ENCODE measurements around the gene FCHSD2.

The FCHSD2 gene

DNA sequence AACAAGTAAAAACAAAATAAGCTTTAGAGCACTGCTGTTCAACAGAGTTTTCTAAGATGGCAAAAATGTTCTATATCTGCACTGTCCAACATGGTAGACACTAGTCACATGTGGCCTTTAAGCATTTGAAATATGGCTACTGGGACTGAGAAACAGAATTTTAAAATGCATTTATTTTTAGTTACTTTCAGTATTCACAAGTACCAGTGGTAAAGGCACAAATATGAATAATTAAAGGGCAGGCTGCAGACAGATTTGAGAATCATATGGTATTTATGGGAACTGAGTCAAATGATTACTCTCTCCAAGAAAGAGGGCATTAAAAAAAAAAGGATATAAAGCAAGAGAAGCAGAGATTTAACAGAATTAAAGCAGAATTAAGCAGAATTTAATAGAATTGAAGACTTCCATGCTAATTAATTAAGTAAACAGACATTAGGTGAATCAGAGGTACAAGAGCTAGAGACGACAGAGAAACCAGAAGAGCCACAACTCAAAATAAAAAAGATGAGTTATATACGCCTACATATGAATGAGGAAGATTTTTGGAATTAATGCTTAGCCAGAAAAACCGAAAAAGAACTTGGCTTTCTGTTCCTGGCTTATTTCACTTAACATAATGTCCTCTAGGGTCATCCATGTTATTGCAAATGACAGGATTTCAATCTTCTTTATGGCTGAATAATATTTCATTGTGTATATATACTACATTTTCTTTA is 167.5 kb downstream of the FCHSD2 start:
- no peak overlapping the region for H3K4me3 ChIP-seq (ENCODE audit: insufficient read length, low read depth)
- no peaks in the 10 kb centered on the region for H3K36me3 ChIP-seq (ENCODE audit: insufficient read depth, insufficient read length, low read length)
- H3K9me3 ChIP-seq (ENCODE audit: insufficient read depth, low read length): no peaks in the 10 kb centered on the region
- DNase-seq (ENCODE audit: low read depth, low spot score): no peak
- no peak for TF ChIP-seq ZNF274 (IDR thresholded peaks at IDR 0.05; ENCODE audit: low read depth, low read length)
- no peak for TF ChIP-seq YY1 (IDR thresholded peaks at IDR 0.05; ENCODE audit: insufficient read depth, insufficient read length)
- no peak for TF ChIP-seq SUZ12 (IDR thresholded peaks at IDR 0.05; ENCODE audit: extremely low read depth, insufficient read depth, insufficient read length)
- H3K4me1 ChIP-seq (ENCODE audit: insufficient read depth, insufficient read length): no peaks in the 10 kb centered on the region
- H3K27me3 ChIP-seq (ENCODE audit: insufficient read depth, insufficient read length): no peaks in the 10 kb centered on the region
- H3K9ac ChIP-seq (ENCODE audit: insufficient read length, low read depth): no peak overlapping the region

- H3K27me3 ChIP-seq (ENCODE audit: insufficient read depth, insufficient read length): no peaks in the 10 kb centered on the region
- H3K4me3 ChIP-seq (ENCODE audit: insufficient read length, low read depth): no peak overlapping the region
- DNase-seq (ENCODE audit: low read depth, low spot score): no peak
- TF ChIP-seq ZNF274 (IDR thresholded peaks at IDR 0.05; ENCODE audit: low read depth, low read length) (no peak), SUZ12 (IDR thresholded peaks at IDR 0.05; ENCODE audit: extremely low read depth, insufficient read depth, insufficient read length) (no peak), YY1 (IDR thresholded peaks at IDR 0.05; ENCODE audit: insufficient read depth, insufficient read length) (no peak)
- H3K9ac ChIP-seq (ENCODE audit: insufficient read length, low read depth): no peak overlapping the region
- H3K36me3 ChIP-seq (ENCODE audit: insufficient read depth, insufficient read length, low read length): no peaks in the 10 kb centered on the region
- H3K4me1 ChIP-seq (ENCODE audit: insufficient read depth, insufficient read length): no peaks in the 10 kb centered on the region
- H3K9me3 ChIP-seq (ENCODE audit: insufficient read depth, low read length): no peaks in the 10 kb centered on the region
These were observed 169.5 kb downstream of the FCHSD2 start for GRCh38 chr11:72972496-72973128.

DNA sequence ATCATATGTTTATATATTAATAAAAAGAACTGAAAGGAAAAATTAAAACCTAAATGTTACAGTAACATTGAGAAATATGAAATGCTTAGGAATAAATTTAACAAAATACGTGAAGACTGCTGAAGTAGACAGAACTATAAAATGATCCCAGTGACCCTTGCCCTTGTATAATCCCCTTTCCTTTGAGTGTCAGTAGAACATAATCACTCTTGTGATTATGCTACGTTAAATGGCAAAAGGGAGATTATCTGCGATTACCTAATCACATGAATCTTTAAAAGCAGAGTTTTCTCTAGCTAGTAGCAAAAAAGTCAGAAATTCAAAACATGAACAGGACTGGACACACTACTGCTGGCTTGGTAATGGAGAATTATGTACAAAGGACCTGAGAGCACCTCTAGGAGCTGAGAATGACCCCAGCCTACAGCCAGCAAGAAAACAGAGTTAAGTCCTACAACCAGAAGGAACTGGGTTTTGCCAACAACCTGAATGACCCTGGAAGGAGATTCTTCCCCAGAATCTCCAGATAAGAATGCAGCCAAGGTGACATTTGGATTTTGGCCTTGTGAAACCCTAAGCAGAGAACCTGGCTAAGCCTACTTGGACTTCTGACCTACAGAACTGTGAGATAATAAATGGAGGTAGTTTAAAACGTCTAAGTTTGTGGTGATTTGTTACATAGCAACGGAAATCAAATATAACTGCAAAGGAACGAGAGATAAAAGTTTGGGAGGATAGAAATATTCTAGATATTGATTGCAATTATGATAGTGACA is 170.7 kb downstream of the FCHSD2 start:
- Histone ChIP-seq H3K36me3 (ENCODE audit: insufficient read depth, insufficient read length, low read length) (no peaks in the 10 kb centered on the region), H3K27me3 (ENCODE audit: insufficient read depth, insufficient read length) (no peaks in the 10 kb centered on the region), H3K4me1 (ENCODE audit: insufficient read depth, insufficient read length) (no peaks in the 10 kb centered on the region), H3K9me3 (ENCODE audit: insufficient read depth, low read length) (no peaks in the 10 kb centered on the region), H3K4me3 (ENCODE audit: insufficient read length, low read depth) (no peak overlapping the region), H3K9ac (ENCODE audit: insufficient read length, low read depth) (no peak overlapping the region)
- DNase-seq (ENCODE audit: low read depth, low spot score): no peak
- TF ChIP-seq YY1 (IDR thresholded peaks at IDR 0.05; ENCODE audit: insufficient read depth, insufficient read length) (no peak), SUZ12 (IDR thresholded peaks at IDR 0.05; ENCODE audit: extremely low read depth, insufficient read depth, insufficient read length) (no peak), ZNF274 (IDR thresholded peaks at IDR 0.05; ENCODE audit: low read depth, low read length) (no peak)

- DNase-seq (ENCODE audit: low read depth, low spot score): no peak
- no peaks in the 10 kb centered on the region for H3K4me1 ChIP-seq (ENCODE audit: insufficient read depth, insufficient read length)
- H3K27me3 ChIP-seq (ENCODE audit: insufficient read depth, insufficient read length): no peaks in the 10 kb centered on the region
- no peak overlapping the region for H3K4me3 ChIP-seq (ENCODE audit: insufficient read length, low read depth)
- no peaks in the 10 kb centered on the region for H3K36me3 ChIP-seq (ENCODE audit: insufficient read depth, insufficient read length, low read length)
- no peak overlapping the region for H3K9ac ChIP-seq (ENCODE audit: insufficient read length, low read depth)
- H3K9me3 ChIP-seq (ENCODE audit: insufficient read depth, low read length): no peaks in the 10 kb centered on the region
- no peak for TF ChIP-seq SUZ12 (IDR thresholded peaks at IDR 0.05; ENCODE audit: extremely low read depth, insufficient read depth, insufficient read length)
- TF ChIP-seq YY1 (IDR thresholded peaks at IDR 0.05; ENCODE audit: insufficient read depth, insufficient read length): no peak
- no peak for TF ChIP-seq ZNF274 (IDR thresholded peaks at IDR 0.05; ENCODE audit: low read depth, low read length)
These were observed 171.5 kb downstream of the FCHSD2 start for GRCh38 chr11:72970557-72971118.

- Histone ChIP-seq H3K36me3 (ENCODE audit: insufficient read depth, insufficient read length, low read length) (no peaks in the 10 kb centered on the region), H3K4me1 (ENCODE audit: insufficient read depth, insufficient read length) (no peaks in the 10 kb centered on the region), H3K9ac (ENCODE audit: insufficient read length, low read depth) (no peak overlapping the region), H3K4me3 (ENCODE audit: insufficient read length, low read depth) (no peak overlapping the region), H3K9me3 (ENCODE audit: insufficient read depth, low read length) (no peaks in the 10 kb centered on the region), H3K27me3 (ENCODE audit: insufficient read depth, insufficient read length) (no peaks in the 10 kb centered on the region)
- no peak for TF ChIP-seq SUZ12 (IDR thresholded peaks at IDR 0.05; ENCODE audit: extremely low read depth, insufficient read depth, insufficient read length)
- DNase-seq (ENCODE audit: low read depth, low spot score): no peak
These were observed 172.2 kb downstream of the FCHSD2 start for GRCh38 chr11:72969894-72970335.

DNA sequence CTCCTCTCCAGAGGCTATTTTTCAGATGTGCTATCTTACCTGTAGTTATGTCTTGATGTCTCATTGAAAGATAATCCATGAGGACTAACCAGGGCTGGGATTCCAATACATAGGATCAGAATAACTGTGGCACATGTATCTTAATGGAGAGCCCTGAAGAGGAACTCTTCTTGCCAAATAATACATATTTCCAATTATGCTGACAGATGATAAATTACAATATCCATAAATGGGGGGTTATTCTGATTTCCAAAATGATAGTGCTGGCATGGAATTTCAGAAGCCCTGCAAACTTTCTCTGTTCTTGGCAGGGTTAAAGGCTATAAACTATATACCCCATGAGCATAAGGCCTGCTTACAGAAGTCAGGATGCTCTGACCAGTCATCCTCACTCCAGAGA is 173.7 kb downstream of the FCHSD2 start:
- Histone ChIP-seq H3K9ac (ENCODE audit: insufficient read length, low read depth) (no peak overlapping the region), H3K27me3 (ENCODE audit: insufficient read depth, insufficient read length) (no peaks in the 10 kb centered on the region), H3K4me1 (ENCODE audit: insufficient read depth, insufficient read length) (no peaks in the 10 kb centered on the region), H3K9me3 (ENCODE audit: insufficient read depth, low read length) (no peaks in the 10 kb centered on the region), H3K36me3 (ENCODE audit: insufficient read depth, insufficient read length, low read length) (no peaks in the 10 kb centered on the region), H3K4me3 (ENCODE audit: insufficient read length, low read depth) (no peak overlapping the region)
- no peak for TF ChIP-seq SUZ12 (IDR thresholded peaks at IDR 0.05; ENCODE audit: extremely low read depth, insufficient read depth, insufficient read length)
- DNase-seq (ENCODE audit: low read depth, low spot score): no peak

DNA sequence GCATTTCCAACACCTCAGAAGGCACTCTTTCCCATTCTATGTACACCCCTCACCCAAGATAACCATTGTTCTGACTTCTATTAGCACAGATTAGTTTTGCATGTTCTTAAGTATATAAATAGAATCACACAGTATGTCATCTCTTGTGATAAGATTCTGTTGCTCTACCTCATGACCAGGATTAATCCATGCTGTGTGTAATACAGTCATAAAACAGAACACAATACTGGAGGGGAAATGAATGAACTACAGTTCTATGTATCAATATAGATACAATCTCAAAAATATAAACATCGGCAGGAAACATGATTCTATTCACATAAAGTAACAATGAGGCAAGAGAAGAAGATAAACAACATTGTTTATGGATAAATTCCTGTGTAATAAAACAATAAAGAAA is 176.4 kb downstream of the FCHSD2 start:
- H3K9me3 ChIP-seq (ENCODE audit: insufficient read depth, low read length): no peaks in the 10 kb centered on the region
- no peak overlapping the region for H3K9ac ChIP-seq (ENCODE audit: insufficient read length, low read depth)
- no peaks in the 10 kb centered on the region for H3K36me3 ChIP-seq (ENCODE audit: insufficient read depth, insufficient read length, low read length)
- DNase-seq (ENCODE audit: low read depth, low spot score): no peak
- no peaks in the 10 kb centered on the region for H3K27me3 ChIP-seq (ENCODE audit: insufficient read depth, insufficient read length)
- no peaks in the 10 kb centered on the region for H3K4me1 ChIP-seq (ENCODE audit: insufficient read depth, insufficient read length)
- TF ChIP-seq YY1 (IDR thresholded peaks at IDR 0.05; ENCODE audit: insufficient read depth, insufficient read length) (no peak), ZNF274 (IDR thresholded peaks at IDR 0.05; ENCODE audit: low read depth, low read length) (no peak), SUZ12 (IDR thresholded peaks at IDR 0.05; ENCODE audit: extremely low read depth, insufficient read depth, insufficient read length) (no peak)
- H3K4me3 ChIP-seq (ENCODE audit: insufficient read length, low read depth): no peak overlapping the region

Measured in NT2/D1 (cell line).